ENCODE data around the gene CRHR1.

The CRHR1 gene

GRCh38 chr17:45824475-45824874, 40.4 kb downstream of the CRHR1 start:
- no peak for DNase-seq (ENCODE audit: low spot score)

GRCh38 chr17:45824901-45825492, 40.9 kb downstream of the CRHR1 start:
- no peak for DNase-seq (ENCODE audit: low spot score)

- no peak for DNase-seq (ENCODE audit: low spot score)
These were observed 41.7 kb downstream of the CRHR1 start for GRCh38 chr17:45825792-45826191.

- DNase-seq (ENCODE audit: low spot score): no peak
These were observed 42.9 kb downstream of the CRHR1 start for GRCh38 chr17:45826919-45827588.

- no peak for DNase-seq (ENCODE audit: low spot score)
These were observed 44.1 kb downstream of the CRHR1 start for GRCh38 chr17:45828171-45828570.

- DNase-seq (ENCODE audit: low spot score): no peak
These were observed 44.5 kb downstream of the CRHR1 start for GRCh38 chr17:45828582-45829133.

GRCh38 chr17:45833920-45834319, 49.8 kb downstream of the CRHR1 start:
- no peak for DNase-seq (ENCODE audit: low spot score)

GRCh38 chr17:45834471-45835396, 50.6 kb downstream of the CRHR1 start:
- no peak for DNase-seq (ENCODE audit: low spot score)

- DNase-seq (ENCODE audit: low spot score): no peak
These were observed 51.4 kb downstream of the CRHR1 start for GRCh38 chr17:45835481-45835880.

- no peak for DNase-seq (ENCODE audit: low spot score)
These were observed 52.2 kb downstream of the CRHR1 start for GRCh38 chr17:45836047-45837044.

- no peak for DNase-seq (ENCODE audit: low spot score)
These were observed 53.1 kb downstream of the CRHR1 start for GRCh38 chr17:45837187-45837586.

- no peak for DNase-seq (ENCODE audit: low spot score)
These were observed 53.5 kb downstream of the CRHR1 start for GRCh38 chr17:45837603-45838002.

GRCh38 chr17:45838751-45839295, 54.7 kb downstream of the CRHR1 start:
- no peak for DNase-seq (ENCODE audit: low spot score)

- DNase-seq (ENCODE audit: low spot score): no peak
These were observed 55.3 kb downstream of the CRHR1 start for GRCh38 chr17:45839442-45839841.

GRCh38 chr17:45841186-45841585, 57.1 kb downstream of the CRHR1 start:
- DNase-seq (ENCODE audit: low spot score): no peak

- no peak for DNase-seq (ENCODE audit: low spot score)
These were observed 57.9 kb downstream of the CRHR1 start for GRCh38 chr17:45841883-45842525.

GRCh38 chr17:45843722-45844121, 59.6 kb downstream of the CRHR1 start:
- no peak for DNase-seq (ENCODE audit: low spot score)

- no peak for DNase-seq (ENCODE audit: low spot score)
These were observed 60.7 kb downstream of the CRHR1 start, which contains the start of gene SPPL2C for GRCh38 chr17:45844695-45845375. SPPL2C (plus strand) TSS chr17:45844881; CDS start chr17:45844907, 26 bp downstream.

- DNase-seq (ENCODE audit: low spot score): no peak
These were observed 61.5 kb downstream of the CRHR1 start for GRCh38 chr17:45845376-45846185.
